Effector memory CD8-positive, alpha-beta T cell (primary cell): Measurements from ENCODE around the gene SNX19.

Source experiments
- ATAC-seq: fragments of 150-1000 bp; cut with Tn5 transposase; replicated peaks from 2 replicates; pipeline ENCODE4 v1.10.0; 2021; ENCODE audit warnings: mild to moderate bottlenecking, moderate library complexity
- DNase-seq, 3 experiments: peaks; one replicate each; pipeline ENCODE4 v3.0.0; 2021
- H3K27ac Mint-ChIP-seq, 2 donors: one replicate each; pipeline ENCODE4 v1.8.0; 2022; ENCODE audit warnings: mild to moderate bottlenecking in 2 of 2, mixed read lengths in 2 of 2, moderate library complexity in 2 of 2
- H3K27me3 Mint-ChIP-seq, 2 donors: one replicate each; pipeline ENCODE4 v1.8.0; 2022; ENCODE audit warnings: mixed read lengths in 2 of 2
- H3K36me3 Mint-ChIP-seq: one replicate; pipeline ENCODE4 v1.8.0; 2022; ENCODE audit warnings: mild to moderate bottlenecking, moderate library complexity, mixed read lengths; ENCODE audit not compliant: insufficient read depth
- H3K4me1 Mint-ChIP-seq, 2 donors: one replicate each; pipeline ENCODE4 v1.8.0; 2022; ENCODE audit warnings: low read depth in 2 of 2, mixed read lengths in 2 of 2
- H3K4me3 Mint-ChIP-seq, 2 donors: one replicate each; pipeline ENCODE4 v1.8.0; 2022; ENCODE audit warnings: mild to moderate bottlenecking in 2 of 2, mixed read lengths in 2 of 2, moderate library complexity in 2 of 2
- H3K9me3 Mint-ChIP-seq, 2 donors: one replicate each; pipeline ENCODE4 v1.8.0; 2022; ENCODE audit warnings: mixed read lengths in 2 of 2

SNX19 gene

DNA sequence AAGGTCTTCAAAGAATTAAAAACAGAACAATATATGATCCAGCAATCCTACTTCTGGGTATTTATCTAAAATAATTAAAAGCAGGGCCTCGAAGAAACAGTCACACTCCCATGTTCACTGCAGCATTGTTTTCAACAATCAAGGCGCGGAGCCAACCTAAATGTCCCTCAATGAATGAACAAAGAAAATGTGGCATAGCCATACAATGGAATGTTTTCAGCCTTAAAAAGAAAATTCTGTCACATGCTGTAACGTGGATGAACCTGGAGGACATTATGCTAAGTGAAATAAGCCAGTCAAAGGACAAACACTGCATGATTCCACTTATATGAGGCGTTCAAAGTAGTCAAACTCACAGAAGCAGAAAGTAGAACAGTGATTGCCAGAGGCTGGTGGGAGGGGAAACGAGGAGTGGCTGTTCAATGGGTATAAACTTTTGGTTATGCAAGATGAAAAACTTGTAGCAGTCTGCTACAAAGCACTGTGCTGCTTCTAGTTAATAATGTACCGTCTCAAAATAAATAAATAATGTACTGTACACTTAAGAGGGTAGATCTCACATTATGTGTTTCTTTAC lies 41.2 kb downstream of the SNX19 start:
- Mint-ChIP-seq H3K9me3 (no peaks in the 10 kb centered on the region), H3K4me1 (no peaks in the 10 kb centered on the region), H3K4me3 (no peak overlapping the region), H3K27ac (no peak overlapping the region), H3K36me3 (peaks cover 43% of the 10 kb centered on the region), H3K27me3 (no peaks in the 10 kb centered on the region)
- DNase-seq (no peak), ATAC-seq (no peak)

DNA sequence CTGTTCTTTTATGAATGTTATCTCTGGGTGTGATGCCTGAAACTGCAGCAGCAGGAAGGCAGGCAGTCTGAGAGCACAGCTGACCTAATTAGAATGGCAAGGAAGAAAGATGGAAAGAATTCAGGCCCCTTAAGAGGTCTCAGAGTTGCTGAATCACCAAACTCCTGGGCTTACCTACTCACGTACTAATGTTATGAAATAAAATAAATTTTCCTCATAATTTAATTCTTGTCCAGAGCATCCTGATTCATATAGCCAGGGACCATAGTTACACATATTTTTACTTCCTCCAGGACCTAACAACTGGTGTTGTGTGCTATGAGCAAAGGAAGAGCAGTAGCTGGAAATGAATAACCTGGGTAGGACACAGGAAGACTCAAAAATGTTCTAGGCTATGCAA lies 41.9 kb downstream of the SNX19 start:
- Mint-ChIP-seq H3K4me3 (no peak overlapping the region), H3K36me3 (peaks cover 37% of the 10 kb centered on the region), H3K27me3 (no peaks in the 10 kb centered on the region), H3K27ac (no peak overlapping the region), H3K4me1 (no peaks in the 10 kb centered on the region), H3K9me3 (no peaks in the 10 kb centered on the region)
- ATAC-seq (no peak), DNase-seq (no peak)

DNA sequence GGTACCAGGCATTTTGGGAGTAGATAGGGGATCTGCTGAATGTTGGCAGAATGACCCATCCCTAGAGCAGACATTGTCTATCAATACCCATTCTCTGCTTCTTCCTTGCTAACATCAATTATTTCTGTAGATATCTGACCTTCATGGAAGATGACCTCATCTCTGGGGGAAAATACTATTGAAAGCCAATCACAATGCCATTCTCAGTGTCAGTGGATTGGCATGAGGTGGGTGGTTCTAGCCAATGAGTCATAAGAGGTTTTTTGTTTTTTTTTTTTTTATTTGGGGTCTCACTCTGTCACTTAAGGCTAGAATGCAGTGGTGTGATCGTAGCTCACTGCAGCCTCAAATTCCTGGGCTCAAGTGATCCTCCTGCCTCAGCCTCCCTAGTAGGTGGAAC lies 42.5 kb downstream of the SNX19 start:
- ATAC-seq, result no peak
- DNase-seq, result no peak
- H3K4me3 Mint-ChIP-seq, result no peak overlapping the region
- no peak overlapping the region for H3K27ac Mint-ChIP-seq
- no peaks in the 10 kb centered on the region for H3K27me3 Mint-ChIP-seq
- H3K36me3 Mint-ChIP-seq, result peaks cover 30% of the 10 kb centered on the region
- no peaks in the 10 kb centered on the region for H3K9me3 Mint-ChIP-seq
- no peaks in the 10 kb centered on the region for H3K4me1 Mint-ChIP-seq

DNA sequence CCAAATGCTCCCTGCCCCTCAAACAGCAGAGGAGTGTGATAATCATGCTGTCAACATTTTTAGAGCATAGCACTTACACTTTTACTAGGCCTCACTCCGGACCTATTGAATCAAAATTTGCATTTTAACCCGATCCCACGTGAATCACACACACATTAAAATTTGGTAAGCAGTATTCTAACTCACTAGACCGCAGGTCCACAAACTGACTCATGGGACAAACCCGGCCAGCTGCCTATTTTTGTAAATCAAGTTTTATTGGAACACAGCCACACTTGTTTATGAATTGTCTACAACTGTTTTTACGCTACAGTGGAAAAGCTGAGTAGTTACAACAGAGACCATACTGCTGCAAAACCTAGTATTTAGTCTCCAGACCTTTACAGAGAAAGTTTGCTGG lies 43.3 kb downstream of the SNX19 start:
- DNase-seq (no peak), ATAC-seq (no peak)
- no peak overlapping the region for H3K27ac Mint-ChIP-seq
- no peaks in the 10 kb centered on the region for H3K4me1 Mint-ChIP-seq
- H3K36me3 Mint-ChIP-seq, result peaks cover 23% of the 10 kb centered on the region
- H3K9me3 Mint-ChIP-seq, result no peaks in the 10 kb centered on the region
- no peak overlapping the region for H3K4me3 Mint-ChIP-seq
- no peaks in the 10 kb centered on the region for H3K27me3 Mint-ChIP-seq

DNA sequence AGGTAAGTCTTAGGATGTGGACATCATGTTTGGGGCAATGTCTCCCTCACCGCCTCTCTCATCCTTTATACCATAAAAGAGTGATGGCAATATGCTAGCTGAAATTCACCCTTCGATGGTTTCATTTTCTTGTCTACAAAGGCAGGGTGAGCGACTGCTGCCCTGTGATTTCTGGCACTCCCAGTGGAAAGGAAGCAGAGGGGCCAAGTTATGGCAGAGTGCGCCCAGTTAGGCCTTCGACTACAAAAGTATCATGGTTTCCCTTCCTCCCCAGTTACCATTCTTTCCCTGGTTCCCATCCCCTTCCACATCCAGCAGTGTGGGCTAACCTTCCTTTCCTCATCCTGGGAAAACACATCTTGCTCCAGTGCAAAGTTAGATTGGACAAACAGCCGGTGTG lies 43.8 kb downstream of the SNX19 start:
- ATAC-seq (no peak), DNase-seq (no peak)
- no peak overlapping the region for H3K4me3 Mint-ChIP-seq
- no peak overlapping the region for H3K27ac Mint-ChIP-seq
- H3K4me1 Mint-ChIP-seq, result no peaks in the 10 kb centered on the region
- no peaks in the 10 kb centered on the region for H3K9me3 Mint-ChIP-seq
- H3K36me3 Mint-ChIP-seq, result peaks cover 19% of the 10 kb centered on the region
- no peaks in the 10 kb centered on the region for H3K27me3 Mint-ChIP-seq

DNA sequence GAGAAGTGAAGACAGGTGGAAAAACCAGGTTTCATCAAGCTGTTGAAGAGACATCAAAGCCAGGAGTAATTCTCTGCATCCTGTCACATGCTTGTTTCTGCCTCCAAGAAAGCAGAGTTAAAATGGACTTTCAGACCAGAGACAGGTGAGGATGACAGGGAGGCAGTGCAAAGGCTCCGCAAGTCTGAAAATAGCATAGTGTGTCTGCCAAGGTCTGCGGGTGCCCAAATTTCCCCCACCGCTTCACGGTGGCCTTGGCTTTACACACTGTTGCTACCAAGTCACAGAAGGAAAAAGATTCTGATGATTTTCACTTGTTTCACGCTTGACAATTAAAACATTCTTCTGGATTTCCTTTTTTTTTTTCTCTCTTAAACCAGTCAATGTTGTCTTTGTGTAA lies 44.2 kb downstream of the SNX19 start:
- no peaks in the 10 kb centered on the region for H3K27me3 Mint-ChIP-seq
- DNase-seq (no peak), ATAC-seq (no peak)
- H3K36me3 Mint-ChIP-seq, result peaks cover 16% of the 10 kb centered on the region
- no peak overlapping the region for H3K4me3 Mint-ChIP-seq
- H3K4me1 Mint-ChIP-seq, result no peaks in the 10 kb centered on the region
- no peak overlapping the region for H3K27ac Mint-ChIP-seq
- H3K9me3 Mint-ChIP-seq, result no peaks in the 10 kb centered on the region

DNA sequence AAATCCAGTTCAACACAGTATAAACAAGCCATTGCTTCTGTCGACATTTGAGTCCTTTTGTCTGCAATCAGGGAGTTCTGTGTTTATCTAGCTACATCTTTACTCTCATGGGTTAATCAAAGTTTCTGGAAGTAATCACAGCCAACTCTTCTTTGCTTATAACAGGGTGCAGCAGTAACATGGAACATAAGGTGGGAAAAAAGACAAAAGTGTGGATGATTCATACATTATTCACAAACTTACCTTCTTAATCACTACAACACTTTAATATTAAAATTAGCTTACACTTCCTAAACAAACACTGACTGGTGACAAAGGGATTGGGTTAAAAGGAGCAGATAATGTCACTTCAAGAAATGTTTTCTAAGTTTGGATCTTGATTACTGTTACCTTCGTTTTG lies 44.7 kb downstream of the SNX19 start:
- Mint-ChIP-seq H3K27me3 (no peaks in the 10 kb centered on the region), H3K4me3 (no peak overlapping the region), H3K27ac (no peak overlapping the region), H3K36me3 (peaks cover 13% of the 10 kb centered on the region), H3K4me1 (no peaks in the 10 kb centered on the region), H3K9me3 (no peaks in the 10 kb centered on the region)
- ATAC-seq, result no peak
- DNase-seq, result no peak

DNA sequence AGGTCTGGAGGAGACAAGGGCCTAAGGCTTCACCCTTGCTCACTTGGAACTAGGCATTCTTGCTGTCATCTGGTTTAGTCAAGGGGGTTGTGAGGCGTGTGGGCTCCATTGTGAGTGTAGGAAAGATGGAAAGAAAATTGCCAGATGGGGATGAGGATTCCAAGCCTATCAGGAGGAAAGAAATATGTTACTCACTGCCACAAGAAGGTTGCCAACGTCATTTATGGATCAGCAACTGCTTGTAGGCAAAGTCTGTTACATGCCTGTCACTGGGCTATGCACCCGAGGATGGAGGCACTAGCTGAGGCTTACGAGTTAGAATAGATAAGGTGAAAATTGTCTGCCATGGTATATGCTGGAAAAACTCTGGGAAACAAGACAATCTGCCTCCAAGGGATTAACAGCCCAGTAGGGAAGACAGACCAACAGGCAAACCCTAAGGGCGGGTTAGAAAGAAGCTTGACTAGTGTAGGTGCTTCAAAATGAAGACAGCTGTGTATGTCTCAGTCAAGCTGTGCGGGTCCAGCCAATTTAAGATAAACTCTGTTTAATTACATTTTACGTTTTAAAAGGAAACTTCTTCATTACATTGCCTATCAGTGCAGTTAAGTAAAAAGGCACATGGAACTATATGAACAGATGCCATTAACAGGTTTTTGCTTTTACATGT lies 47.4 kb downstream of the SNX19 start:
- peaks cover 2 to 3% of the 10 kb centered on the region in 2 donors for H3K4me1 Mint-ChIP-seq
- peak overlapping the region in 1 of 2 donors; percentile 47 for H3K27ac Mint-ChIP-seq
- H3K9me3 Mint-ChIP-seq, result no peaks in the 10 kb centered on the region
- H3K27me3 Mint-ChIP-seq, result no peaks in the 10 kb centered on the region
- ATAC-seq (no peak), DNase-seq (no peak)
- H3K4me3 Mint-ChIP-seq, result no peak overlapping the region
- H3K36me3 Mint-ChIP-seq, result peaks cover 5% of the 10 kb centered on the region

DNA sequence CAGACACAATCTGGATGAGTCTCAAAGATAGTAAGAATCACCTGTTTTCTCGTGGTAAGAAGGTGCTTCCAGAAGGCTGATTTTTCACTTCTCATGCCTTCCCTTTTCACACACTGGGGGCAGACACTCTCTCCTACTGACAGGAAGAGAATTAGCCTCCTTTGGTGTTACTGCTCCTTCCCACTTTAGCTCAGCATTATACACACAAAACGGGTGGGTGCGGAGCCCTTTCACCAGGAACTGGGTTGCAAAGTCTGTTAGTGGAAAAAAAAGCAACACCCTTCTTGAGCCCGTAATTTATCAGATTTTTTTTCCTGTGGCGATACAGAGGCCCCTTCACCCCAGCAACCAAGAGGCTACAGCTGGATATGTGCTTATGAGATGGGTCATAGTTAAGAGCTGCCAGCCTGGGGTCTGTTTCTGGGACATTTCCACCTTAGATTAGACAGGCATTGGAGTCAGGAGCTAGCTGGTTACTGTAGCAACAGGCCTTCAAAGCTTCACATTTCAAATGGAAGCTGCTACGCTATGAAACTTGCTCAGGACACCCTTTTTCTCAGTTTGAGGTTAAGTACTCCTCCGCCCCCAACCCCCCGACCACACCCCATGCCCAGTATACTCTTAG lies 48.1 kb downstream of the SNX19 start:
- ATAC-seq (no peak), DNase-seq (no peak)
- Mint-ChIP-seq H3K4me3 (no peak overlapping the region), H3K36me3 (no peaks in the 10 kb centered on the region), H3K9me3 (no peaks in the 10 kb centered on the region), H3K27me3 (no peaks in the 10 kb centered on the region), H3K4me1 (peaks cover 2 to 3% of the 10 kb centered on the region in 2 donors), H3K27ac (peak overlapping the region in 1 of 2 donors; percentile 47)

DNA sequence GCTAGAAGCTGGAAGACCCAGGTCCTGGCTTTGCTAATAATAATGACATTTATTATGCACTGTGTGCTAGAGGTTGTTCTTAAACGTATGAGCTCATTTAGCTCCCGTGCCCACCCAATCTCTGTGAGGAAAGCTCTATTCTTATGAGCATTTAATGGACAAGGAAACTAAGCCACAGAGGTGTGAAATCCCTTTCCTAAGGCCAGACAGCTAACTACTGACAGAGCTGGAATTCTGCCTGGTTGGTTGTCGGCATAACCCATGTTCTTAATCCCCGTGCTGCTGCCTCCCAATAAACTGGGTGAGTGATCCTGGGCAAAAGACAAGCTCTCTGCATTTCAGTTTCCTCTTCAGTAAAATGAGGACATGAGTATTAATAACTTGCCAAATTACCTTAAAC lies 49.4 kb downstream of the SNX19 start:
- Mint-ChIP-seq H3K4me3 (no peak overlapping the region), H3K36me3 (no peaks in the 10 kb centered on the region), H3K4me1 (peaks cover 7% of the 10 kb centered on the region in 2 donors), H3K27me3 (no peaks in the 10 kb centered on the region), H3K27ac (no peak overlapping the region), H3K9me3 (no peaks in the 10 kb centered on the region)
- ATAC-seq, result no peak
- no peak for DNase-seq

DNA sequence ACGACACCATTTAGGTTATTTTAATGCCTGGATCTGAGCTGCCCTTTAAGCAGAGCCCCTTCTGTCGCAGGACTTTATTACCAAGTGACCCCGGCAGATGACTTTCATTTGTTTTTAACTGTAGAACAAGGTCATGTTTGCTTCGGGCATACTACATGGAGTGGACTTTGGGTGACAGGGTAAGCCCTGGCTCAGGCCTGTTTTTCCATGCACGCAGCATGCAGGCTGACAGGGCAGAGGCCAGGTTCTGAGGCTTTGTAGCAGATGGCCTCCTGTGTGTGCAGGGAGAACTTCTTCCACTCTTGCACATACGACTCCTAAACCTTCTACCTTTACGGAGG lies 50.5 kb downstream of the SNX19 start:
- no peaks in the 10 kb centered on the region for H3K9me3 Mint-ChIP-seq
- H3K27ac Mint-ChIP-seq, result no peak overlapping the region
- H3K4me1 Mint-ChIP-seq, result peaks cover 10 to 11% of the 10 kb centered on the region in 2 donors
- no peaks in the 10 kb centered on the region for H3K36me3 Mint-ChIP-seq
- no peak for DNase-seq
- H3K27me3 Mint-ChIP-seq, result no peaks in the 10 kb centered on the region
- H3K4me3 Mint-ChIP-seq, result no peak overlapping the region
- ATAC-seq, result no peak

DNA sequence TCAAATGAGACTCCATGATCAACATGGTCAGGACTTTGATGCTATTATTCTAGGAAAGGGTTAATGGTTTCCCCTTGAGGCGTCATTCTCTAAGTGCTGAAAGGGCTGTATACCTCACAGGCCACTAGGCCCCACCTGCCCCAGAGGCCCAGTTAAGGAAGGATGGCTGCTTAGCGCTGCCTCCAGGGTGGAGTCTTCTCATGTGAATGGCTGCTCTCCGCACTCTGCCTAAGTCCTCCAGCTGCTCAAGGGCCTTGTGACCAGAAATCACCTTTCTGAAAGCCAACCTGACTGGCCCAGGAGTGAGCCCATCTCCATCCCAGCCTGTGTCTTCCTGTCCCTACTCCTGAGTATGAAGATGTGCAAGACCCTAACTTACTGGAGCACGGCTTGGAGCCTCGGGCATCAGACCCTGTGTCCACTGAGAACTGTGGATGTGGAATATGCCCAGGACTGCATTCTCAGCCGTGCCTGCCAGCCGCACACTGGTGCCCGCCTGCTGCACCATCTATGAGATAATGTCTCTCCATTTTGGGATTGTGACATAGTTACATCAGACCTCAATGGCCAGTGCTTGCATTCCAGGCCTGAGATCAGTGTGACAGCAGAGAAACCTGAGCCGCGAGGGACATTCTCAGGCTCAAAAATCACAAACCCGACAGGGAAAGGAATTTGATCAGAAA lies 51.0 kb downstream of the SNX19 start:
- H3K27ac Mint-ChIP-seq, result peak overlapping the region in 1 of 2 donors; percentile 30
- DNase-seq, result no peak
- no peak overlapping the region for H3K4me3 Mint-ChIP-seq
- H3K9me3 Mint-ChIP-seq, result no peaks in the 10 kb centered on the region
- H3K4me1 Mint-ChIP-seq, result peaks cover 10 to 11% of the 10 kb centered on the region in 2 donors
- ATAC-seq, result no peak
- no peaks in the 10 kb centered on the region for H3K27me3 Mint-ChIP-seq
- peaks cover under 1% of the 10 kb centered on the region for H3K36me3 Mint-ChIP-seq

DNA sequence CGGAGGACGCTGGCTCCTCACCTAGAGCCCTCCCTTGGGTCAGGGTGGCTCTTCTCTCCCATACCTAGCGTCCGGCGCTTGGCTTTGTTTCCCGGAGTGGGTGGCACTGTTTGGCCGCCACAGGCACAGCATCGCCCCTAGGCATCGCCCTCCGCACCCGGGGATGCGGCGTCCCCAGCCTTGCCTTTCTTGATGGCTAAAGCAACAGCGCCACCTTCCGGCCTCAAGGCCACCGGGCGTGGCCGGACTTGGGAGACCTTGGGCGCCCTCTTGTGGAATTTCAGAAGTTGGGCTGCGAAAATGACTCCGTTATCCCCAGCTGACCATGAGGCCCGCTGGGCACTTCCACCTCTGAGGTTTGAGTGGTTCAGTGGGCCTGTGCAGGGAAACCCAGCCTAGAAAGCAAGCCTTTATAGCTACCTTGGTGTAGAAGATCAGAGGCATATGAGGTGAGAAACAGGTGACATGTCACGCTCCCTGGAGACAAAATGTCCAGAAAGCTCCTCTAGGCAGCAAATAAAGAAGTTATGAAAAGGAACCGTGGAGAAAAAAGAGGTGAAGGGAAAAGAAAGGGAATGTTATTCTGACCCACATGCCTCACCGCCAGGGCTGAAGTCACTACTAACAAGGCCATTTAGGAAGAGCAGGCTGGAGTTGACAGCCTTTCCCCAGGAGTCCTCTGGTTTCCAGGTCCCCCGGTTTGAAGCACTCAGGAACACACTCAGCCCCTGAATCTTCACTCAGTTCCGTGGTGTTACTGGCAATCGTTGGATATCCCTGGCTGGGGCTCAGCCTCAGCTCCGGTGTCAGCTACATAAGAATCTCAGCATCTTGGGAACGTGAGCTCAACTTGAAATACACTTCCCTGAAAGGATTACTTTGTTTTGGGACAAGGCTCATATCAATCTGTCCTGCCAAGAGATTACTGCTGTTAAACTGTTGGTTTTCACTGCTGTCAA lies 54.1 kb downstream of the SNX19 start:
- peaks cover 2% of the 10 kb centered on the region for H3K36me3 Mint-ChIP-seq
- peaks cover 10 to 11% of the 10 kb centered on the region in 2 donors for H3K4me1 Mint-ChIP-seq
- H3K4me3 Mint-ChIP-seq, result no peak overlapping the region
- peak; percentile 95 for ATAC-seq
- no peaks in the 10 kb centered on the region for H3K9me3 Mint-ChIP-seq
- peak; percentile 86 to 89 (median 89) for DNase-seq
- H3K27ac Mint-ChIP-seq, result peak overlapping the region in 1 of 2 donors; percentile 44
- peaks cover 10 to 11% of the 10 kb centered on the region in 2 donors for H3K27me3 Mint-ChIP-seq
